Activated CD4-positive, alpha-beta memory T cell treated with anti-CD3 and anti-CD28 coated beads for 36 hours (primary cell): ENCODE measurements around the gene MAP6D1. TPM values are rescaled to one million over a fixed set of nuclear protein-coding genes. Genes with fewer than 3 reads are reported as not detected.

Source experiments
- CTCF ChIA-PET: fragments of 350-600 bp; sonication (Branson Sonifier 250); formaldehyde crosslinking; loops from one replicate; lab custom pipeline; 2021; ENCODE audit warnings: antibody characterized with exemption, inconsistent platforms; lab: Charles Lee
- POLR2A ChIA-PET: fragments of 350-600 bp; sonication (Branson Sonifier 250); formaldehyde crosslinking; loops from one replicate; lab custom pipeline; 2021; ENCODE audit warnings: antibody characterized with exemption; lab: Charles Lee
- DNase-seq: peaks from one replicate; pipeline ENCODE4 v3.0.0-alpha.2; 2020
- H3K27ac Mint-ChIP-seq: one replicate; pipeline ENCODE4 v1.8.0; 2021; ENCODE audit warnings: mixed read lengths
- H3K27me3 Mint-ChIP-seq: one replicate; pipeline ENCODE4 v1.8.0; 2021; ENCODE audit warnings: mixed read lengths
- H3K36me3 Mint-ChIP-seq: one replicate; pipeline ENCODE4 v1.8.0; 2021; ENCODE audit warnings: mixed read lengths
- H3K4me1 Mint-ChIP-seq: one replicate; pipeline ENCODE4 v1.8.0; 2021; ENCODE audit warnings: low read depth, mixed read lengths
- H3K4me3 Mint-ChIP-seq: one replicate; pipeline ENCODE4 v1.8.0; 2021; ENCODE audit warnings: mild to moderate bottlenecking, mixed read lengths
- H3K9me3 Mint-ChIP-seq: one replicate; pipeline ENCODE4 v1.8.0; 2021; ENCODE audit warnings: mixed read lengths
- intact Hi-C: fragments of 100-400 bp; cut with micrococcal nuclease; formaldehyde crosslinking; loops from one replicate; pipeline ENCODE4 v1.15.1; 2023
- total RNA-seq, 2 experiments: library from RNA; stranded (reverse); gene quantifications; one replicate each; pipeline ENCODE4 v1.2.3, GENCODE V29; 2021

Gene MAP6D1
- total RNA-seq, 2 experiments from 2014 or later, result 0.70 to 1.00 TPM

- intact Hi-C loops, result no loop called here
- Mint-ChIP-seq H3K36me3 (peaks cover 39% of the 10 kb centered on the region), H3K4me3 (no peak overlapping the region), H3K27me3 (no peaks in the 10 kb centered on the region), H3K4me1 (peaks cover 10% of the 10 kb centered on the region), H3K27ac (no peak overlapping the region), H3K9me3 (no peaks in the 10 kb centered on the region)
- POLR2A ChIA-PET, result no interaction called here
- CTCF ChIA-PET, result no interaction called here
- no peak for DNase-seq
Measured at GRCh38 chr3:183810643-183811594, 14.5 kb downstream of the MAP6D1 start.

DNA sequence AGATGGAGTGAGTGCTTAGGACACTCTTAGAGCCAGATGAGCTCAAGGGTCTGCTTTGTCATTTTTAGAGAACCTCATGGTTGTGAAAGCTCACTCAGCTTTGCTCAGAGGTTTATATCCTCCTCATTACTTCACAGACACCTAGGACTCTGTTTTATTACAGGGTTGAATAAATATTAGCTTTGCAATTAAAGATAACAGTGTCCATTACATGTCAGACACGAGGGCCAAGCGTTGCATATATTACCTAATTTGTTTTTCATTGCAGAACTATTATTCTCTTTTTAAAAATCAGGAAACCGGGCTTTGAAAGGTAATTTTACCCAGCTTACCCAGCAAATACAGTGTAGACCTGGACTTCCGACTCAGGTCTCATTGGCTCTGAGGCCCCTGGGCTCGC, 16.1 kb downstream of the MAP6D1 start:
- peaks cover under 1% of the 10 kb centered on the region for H3K4me1 Mint-ChIP-seq
- peak overlapping the region; percentile 30 for H3K27ac Mint-ChIP-seq
- no peak for DNase-seq
- intact Hi-C loops, result no loop called here
- ChIA-PET CTCF (interaction anchor here (0.6 kb wide), 1 partner anchor 209 kb away, joined by 4 read pairs; no protein-coding TSS in a partner anchor), POLR2A (no interaction called here)
- H3K27me3 Mint-ChIP-seq, result no peaks in the 10 kb centered on the region
- peaks cover 42% of the 10 kb centered on the region for H3K36me3 Mint-ChIP-seq
- no peak overlapping the region for H3K4me3 Mint-ChIP-seq
- no peaks in the 10 kb centered on the region for H3K9me3 Mint-ChIP-seq

GRCh38 chr3:183808355-183808754, 17.0 kb downstream of the MAP6D1 start:
- intact Hi-C loops, result no loop called here
- CTCF ChIA-PET, result no interaction called here
- no peaks in the 10 kb centered on the region for H3K9me3 Mint-ChIP-seq
- H3K4me3 Mint-ChIP-seq, result no peak overlapping the region
- no peaks in the 10 kb centered on the region for H3K27me3 Mint-ChIP-seq
- H3K36me3 Mint-ChIP-seq, result peaks cover 46% of the 10 kb centered on the region
- POLR2A ChIA-PET, result no interaction called here
- no peaks in the 10 kb centered on the region for H3K4me1 Mint-ChIP-seq
- no peak overlapping the region for H3K27ac Mint-ChIP-seq
- no peak for DNase-seq

DNA sequence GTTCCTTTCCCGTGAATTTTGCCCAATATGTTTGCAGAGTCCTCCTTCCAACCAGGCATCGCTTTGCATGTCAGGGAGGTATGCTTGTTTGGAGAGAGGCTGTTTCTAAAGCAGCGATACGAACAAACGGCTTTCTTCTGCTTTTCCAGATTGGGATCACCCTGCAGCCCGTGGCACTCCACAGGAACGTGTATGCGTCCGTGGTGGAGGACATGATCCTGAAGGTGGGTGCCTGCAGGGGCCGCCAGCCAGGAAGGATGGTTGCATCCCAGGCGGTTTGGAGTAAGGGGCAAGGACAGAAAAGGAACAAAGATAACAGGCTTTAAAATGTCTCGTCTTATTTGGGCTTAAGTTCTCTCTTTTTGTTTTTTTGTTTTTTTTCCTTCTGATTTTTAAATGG, 17.5 kb downstream of the MAP6D1 start:
- H3K9me3 Mint-ChIP-seq, result no peaks in the 10 kb centered on the region
- H3K36me3 Mint-ChIP-seq, result peaks cover 49% of the 10 kb centered on the region

DNA sequence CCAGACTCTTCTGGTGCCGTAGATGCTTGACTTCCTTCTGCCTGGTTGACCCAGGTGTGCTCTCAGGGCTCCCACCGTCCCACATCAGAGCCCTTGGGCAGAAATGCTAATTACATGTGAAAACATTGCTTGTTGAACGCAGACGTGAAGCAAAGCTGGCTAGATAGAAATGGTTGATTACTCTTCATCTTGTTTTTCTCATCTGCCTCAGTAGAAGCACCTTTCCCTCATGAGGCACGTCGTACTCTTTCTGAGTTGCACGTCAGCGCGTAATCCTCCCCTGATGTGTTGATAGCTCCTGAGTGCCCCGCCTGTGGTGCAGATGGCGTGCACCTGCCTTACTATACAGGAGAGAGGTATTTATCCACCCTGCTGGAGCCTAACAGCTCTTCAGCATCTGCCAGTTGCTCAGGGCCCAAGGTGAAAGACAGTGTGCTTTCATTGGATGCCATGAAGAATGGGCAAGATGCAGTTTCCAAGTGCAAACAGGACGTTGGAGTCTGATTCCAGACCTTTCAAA, 18.1 kb downstream of the MAP6D1 start:
- ChIA-PET POLR2A (no interaction called here), CTCF (no interaction called here)
- DNase-seq, result no peak
- H3K36me3 Mint-ChIP-seq, result peaks cover 50% of the 10 kb centered on the region
- H3K27me3 Mint-ChIP-seq, result no peaks in the 10 kb centered on the region
- no peaks in the 10 kb centered on the region for H3K9me3 Mint-ChIP-seq
- no peak overlapping the region for H3K27ac Mint-ChIP-seq
- no peak overlapping the region for H3K4me3 Mint-ChIP-seq
- intact Hi-C loops, result no loop called here
- H3K4me1 Mint-ChIP-seq, result no peaks in the 10 kb centered on the region

More for the DNA sequence above, 17.5 kb downstream of the MAP6D1 start:
- DNase-seq, result no peak
- ChIA-PET POLR2A (no interaction called here), CTCF (no interaction called here)
- Mint-ChIP-seq H3K27ac (no peak overlapping the region), H3K27me3 (no peaks in the 10 kb centered on the region), H3K4me1 (no peaks in the 10 kb centered on the region), H3K4me3 (no peak overlapping the region)
- intact Hi-C loops, result no loop called here

GRCh38 chr3:183802989-183803388, 22.4 kb downstream of the MAP6D1 start:
- peaks cover 48% of the 10 kb centered on the region for H3K36me3 Mint-ChIP-seq
- no peak overlapping the region for H3K27ac Mint-ChIP-seq

DNA sequence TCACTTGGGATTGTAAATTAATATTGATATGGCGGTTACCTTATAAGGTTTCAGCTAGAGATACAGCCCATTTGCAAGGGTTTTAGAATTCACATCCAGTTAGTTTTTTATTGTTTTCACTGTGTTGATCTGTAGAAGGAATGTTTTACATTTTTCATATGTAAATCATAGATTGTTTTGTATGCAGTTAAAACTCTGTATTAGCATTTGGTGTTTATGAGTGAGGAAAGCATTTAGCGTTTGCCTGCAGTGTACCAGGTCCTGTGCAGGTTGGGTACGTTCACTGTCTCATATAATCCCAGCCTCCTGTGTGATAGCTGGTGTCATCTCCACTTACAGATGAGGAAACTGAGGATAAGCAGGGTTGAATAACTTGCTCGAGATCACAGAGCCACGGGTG, 23.8 kb downstream of the MAP6D1 start:
- H3K4me1 Mint-ChIP-seq, result no peaks in the 10 kb centered on the region
- H3K27me3 Mint-ChIP-seq, result no peaks in the 10 kb centered on the region
- no peak overlapping the region for H3K27ac Mint-ChIP-seq
- H3K4me3 Mint-ChIP-seq, result no peak overlapping the region
- no peak for DNase-seq
- intact Hi-C loops, result no loop called here
- no peaks in the 10 kb centered on the region for H3K9me3 Mint-ChIP-seq
- POLR2A ChIA-PET, result interaction anchor here (1.0 kb wide), 1 partner anchor 50 kb away, joined by 3 read pairs; no protein-coding TSS in a partner anchor
- CTCF ChIA-PET, result no interaction called here
- peaks cover 44% of the 10 kb centered on the region for H3K36me3 Mint-ChIP-seq

More at GRCh38 chr3:183802989-183803388, 22.4 kb downstream of the MAP6D1 start:
- no peak for DNase-seq
- intact Hi-C loops, result no loop called here
- Mint-ChIP-seq H3K9me3 (no peaks in the 10 kb centered on the region), H3K4me3 (no peak overlapping the region), H3K4me1 (no peaks in the 10 kb centered on the region), H3K27me3 (no peaks in the 10 kb centered on the region)
- ChIA-PET POLR2A (no interaction called here), CTCF (no interaction called here)

DNA sequence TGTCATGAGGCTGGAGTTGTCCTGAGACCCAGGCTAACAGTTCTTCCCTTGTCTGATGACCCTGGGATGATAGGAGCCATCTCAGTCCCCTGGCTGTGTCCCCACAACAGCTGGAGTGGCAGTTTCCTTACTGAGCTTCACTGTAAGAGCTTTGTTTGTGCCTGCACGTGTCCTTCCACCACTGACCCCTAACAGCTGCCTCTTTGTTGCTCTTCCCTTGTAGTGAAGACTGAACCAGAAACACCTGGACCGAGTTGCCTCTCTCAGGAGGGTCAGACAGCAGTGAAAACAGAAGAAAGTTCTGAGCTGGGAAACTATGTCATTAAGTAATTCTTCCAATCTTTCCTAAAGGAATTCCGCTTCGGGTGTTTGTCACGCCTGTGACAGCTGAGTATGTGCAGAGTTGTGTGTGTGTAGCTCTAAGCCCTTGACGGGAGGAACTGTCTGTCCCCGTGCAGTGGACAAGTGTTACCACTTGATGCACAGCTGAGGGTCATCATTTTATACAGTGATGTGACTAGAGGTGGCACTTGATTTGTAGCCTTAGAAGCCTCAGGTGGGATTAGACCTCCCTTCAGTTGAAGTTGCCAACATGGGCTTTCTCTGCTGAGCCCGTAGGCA, 25.0 kb downstream of the MAP6D1 start:
- POLR2A ChIA-PET, result no interaction called here
- DNase-seq, result no peak
- Mint-ChIP-seq H3K27ac (no peak overlapping the region), H3K9me3 (no peaks in the 10 kb centered on the region), H3K4me3 (no peak overlapping the region), H3K27me3 (no peaks in the 10 kb centered on the region), H3K36me3 (peaks cover 42% of the 10 kb centered on the region), H3K4me1 (no peaks in the 10 kb centered on the region)
- CTCF ChIA-PET, result interaction anchor here (1.6 kb wide), 1 partner anchor 33 kb away, joined by 3 read pairs; no protein-coding TSS in a partner anchor
- intact Hi-C loops, result no loop called here

DNA sequence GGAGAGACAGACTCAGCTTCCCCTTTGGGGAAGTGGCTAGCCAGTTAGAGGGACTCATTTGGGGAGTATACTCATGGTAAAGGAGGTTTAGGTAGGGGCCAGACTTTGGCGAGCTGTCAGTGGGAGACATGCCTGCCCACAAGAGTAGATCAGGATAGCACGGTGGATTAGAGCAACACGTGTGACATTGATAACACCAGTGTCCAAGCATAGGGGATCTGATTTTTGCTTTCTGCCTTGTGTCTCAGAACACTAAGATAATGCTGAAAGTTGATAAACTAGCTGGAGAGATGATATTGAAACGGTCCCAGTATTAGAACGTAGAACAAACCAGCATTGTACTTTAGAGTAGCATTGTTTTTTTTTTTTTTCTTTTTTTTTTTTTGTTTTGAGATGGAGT, 25.9 kb downstream of the MAP6D1 start:
- H3K4me1 Mint-ChIP-seq, result no peaks in the 10 kb centered on the region
- POLR2A ChIA-PET, result no interaction called here
- H3K27me3 Mint-ChIP-seq, result no peaks in the 10 kb centered on the region
- no peak overlapping the region for H3K27ac Mint-ChIP-seq
- H3K9me3 Mint-ChIP-seq, result no peaks in the 10 kb centered on the region
- H3K4me3 Mint-ChIP-seq, result no peak overlapping the region
- H3K36me3 Mint-ChIP-seq, result peaks cover 42% of the 10 kb centered on the region
- DNase-seq, result no peak
- intact Hi-C loops, result no loop called here
- CTCF ChIA-PET, result interaction anchor here (0.6 to 1.6 kb wide), 3 partner anchors 14 to 96 kb away, joined by 3 read pairs; no protein-coding TSS in a partner anchor

- Mint-ChIP-seq H3K4me3 (no peak overlapping the region), H3K27me3 (no peaks in the 10 kb centered on the region), H3K9me3 (no peaks in the 10 kb centered on the region), H3K27ac (no peak overlapping the region), H3K36me3 (peaks cover 42% of the 10 kb centered on the region), H3K4me1 (no peaks in the 10 kb centered on the region)
- intact Hi-C loops, result no loop called here
- DNase-seq, result no peak
- ChIA-PET CTCF (no interaction called here), POLR2A (no interaction called here)
Measured at GRCh38 chr3:183797996-183798395, 27.4 kb downstream of the MAP6D1 start.

DNA sequence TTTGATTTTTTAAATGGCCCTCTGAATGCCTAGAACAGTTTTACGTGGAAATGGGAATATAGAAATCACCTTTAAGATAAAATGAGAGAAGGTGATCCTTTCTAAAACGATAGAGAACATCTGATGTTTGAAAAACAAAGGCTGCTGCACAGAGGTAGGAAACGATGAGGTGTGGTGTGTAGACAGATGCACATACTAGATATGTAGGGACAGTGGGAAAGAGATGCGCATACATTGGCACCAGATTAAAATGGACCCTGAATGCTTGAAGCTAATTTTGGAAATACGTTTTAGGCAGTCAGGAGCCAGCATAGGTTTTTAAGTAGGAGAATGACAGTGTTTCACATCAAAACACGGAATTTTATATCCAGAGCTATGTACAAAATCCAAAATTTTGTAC, 29.0 kb downstream of the MAP6D1 start:
- Mint-ChIP-seq H3K27me3 (no peaks in the 10 kb centered on the region), H3K4me1 (no peaks in the 10 kb centered on the region), H3K4me3 (no peak overlapping the region), H3K36me3 (peaks cover 43% of the 10 kb centered on the region), H3K9me3 (no peaks in the 10 kb centered on the region), H3K27ac (no peak overlapping the region)
- CTCF ChIA-PET, result no interaction called here
- POLR2A ChIA-PET, result no interaction called here
- DNase-seq, result no peak
- intact Hi-C loops, result no loop called here

- CTCF ChIA-PET, result no interaction called here
- POLR2A ChIA-PET, result no interaction called here
- no peak for DNase-seq
- intact Hi-C loops, result no loop called here
- no peak overlapping the region for H3K4me3 Mint-ChIP-seq
- H3K27ac Mint-ChIP-seq, result no peak overlapping the region
- no peaks in the 10 kb centered on the region for H3K27me3 Mint-ChIP-seq
- H3K4me1 Mint-ChIP-seq, result no peaks in the 10 kb centered on the region
- no peaks in the 10 kb centered on the region for H3K9me3 Mint-ChIP-seq
- peaks cover 47% of the 10 kb centered on the region for H3K36me3 Mint-ChIP-seq
Measured at GRCh38 chr3:183794452-183794851, 30.9 kb downstream of the MAP6D1 start.
